ENCODE data around the gene ZNF580.

- TF ChIP-seq CTCF (IDR thresholded peaks at IDR 0.05) (no peak), POLR2AphosphoS5 (IDR thresholded peaks at IDR 0.05) (no peak), POLR2A (IDR thresholded peaks at IDR 0.05) (no peak)
Measured at GRCh38 chr19:55673889-55674288, 33.1 kb downstream of the ZNF580 start.

Measured in prostate gland (tissue), 2 donors.